NOMO-1 (cell line): Measurements from ENCODE around the gene RPS27A.
A peak's percentile ranks its signal among the peaks of the same experiment; 100 is the strongest.
"Not testable (repeated sequence)": the region's sequence is repeated elsewhere in the genome, so short reads cannot be mapped to it uniquely, and the experiment has no call there.

ENCODE experiments used
- DNase-seq, 2 experiments: peaks; one replicate each; lab custom pipeline; 2025; ENCODE audit not compliant: unreplicated experiment in 2 of 2; lab: John Stamatoyannopoulos, UW

Gene RPS27A

DNA sequence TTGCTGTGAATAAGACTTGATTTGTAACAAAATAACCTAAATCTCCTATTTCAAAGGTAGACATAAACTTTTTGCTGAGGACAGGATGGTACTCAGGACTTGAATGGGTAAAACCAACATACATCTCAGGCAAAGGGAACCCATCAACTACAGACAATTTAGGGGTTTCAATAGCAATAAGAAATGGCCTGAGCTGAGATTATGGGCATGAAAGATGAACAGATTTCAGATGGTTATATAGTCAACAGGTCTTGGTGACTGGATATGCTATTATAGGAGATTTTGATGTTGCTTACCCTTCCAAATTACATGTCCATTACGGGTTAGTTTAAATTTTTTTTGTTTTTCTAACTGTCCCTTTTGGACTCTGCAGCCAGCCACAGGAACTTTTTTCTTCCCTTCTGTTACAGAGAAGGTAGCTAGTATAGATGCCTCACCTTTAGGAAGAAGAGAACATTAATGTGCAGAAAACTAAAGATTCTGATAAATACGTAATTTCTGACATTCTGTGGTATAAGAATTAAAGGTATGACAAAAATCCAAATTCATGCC is 4.6 kb downstream of the RPS27A start:
- no peak for DNase-seq

GRCh38 chr2:55239656-55240222 is 7.3 kb downstream of the RPS27A start:
- DNase-seq = no peak

- DNase-seq = not testable (repeated sequence)
Observed at GRCh38 chr2:55241582-55241981, 9.1 kb downstream of the RPS27A start.

- no peak for DNase-seq
Observed at GRCh38 chr2:55242617-55243016, 10.1 kb downstream of the RPS27A start.

DNA sequence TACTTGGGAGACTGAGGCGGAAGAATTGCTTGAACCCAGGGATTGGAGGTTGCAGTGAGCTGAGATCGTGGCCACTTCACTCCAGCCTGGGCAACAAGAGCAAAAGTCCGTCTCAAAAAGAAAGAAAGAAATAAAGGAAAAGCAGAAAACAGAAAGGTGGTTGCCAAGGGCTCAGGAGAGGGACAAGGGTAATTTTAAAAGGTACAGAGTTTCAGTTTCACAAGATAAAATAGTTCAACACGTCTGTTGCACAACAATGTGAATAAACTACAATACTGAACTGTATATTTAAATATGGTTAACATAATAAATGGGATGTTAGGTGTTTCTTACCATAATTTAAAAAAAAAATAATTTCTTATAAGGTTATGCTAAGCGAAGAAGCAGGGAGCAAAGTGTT is 12.9 kb downstream of the RPS27A start:
- no peak for DNase-seq

GRCh38 chr2:55247025-55247424 is 14.5 kb downstream of the RPS27A start:
- DNase-seq = no peak

DNA sequence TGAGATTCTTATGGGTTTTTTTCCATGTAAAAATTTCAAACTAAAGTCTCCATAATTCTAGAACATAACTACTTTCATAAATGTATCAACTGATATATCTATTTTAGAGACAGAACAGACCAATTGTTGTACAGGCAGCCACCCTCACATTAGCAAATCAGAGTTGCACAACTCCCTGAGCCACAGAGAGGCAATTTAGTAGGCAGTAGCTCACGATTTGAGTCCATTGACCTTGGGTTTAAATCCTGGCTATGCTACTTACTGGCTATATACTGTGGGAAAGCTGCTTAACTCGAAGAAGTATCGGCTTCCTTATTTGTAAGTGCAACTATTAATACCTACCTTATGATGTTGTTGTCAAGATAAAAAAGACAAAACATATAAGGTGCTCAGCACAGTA is 20.3 kb downstream of the RPS27A start:
- DNase-seq = peak in 1 of 2 experiments; percentile 6

DNA sequence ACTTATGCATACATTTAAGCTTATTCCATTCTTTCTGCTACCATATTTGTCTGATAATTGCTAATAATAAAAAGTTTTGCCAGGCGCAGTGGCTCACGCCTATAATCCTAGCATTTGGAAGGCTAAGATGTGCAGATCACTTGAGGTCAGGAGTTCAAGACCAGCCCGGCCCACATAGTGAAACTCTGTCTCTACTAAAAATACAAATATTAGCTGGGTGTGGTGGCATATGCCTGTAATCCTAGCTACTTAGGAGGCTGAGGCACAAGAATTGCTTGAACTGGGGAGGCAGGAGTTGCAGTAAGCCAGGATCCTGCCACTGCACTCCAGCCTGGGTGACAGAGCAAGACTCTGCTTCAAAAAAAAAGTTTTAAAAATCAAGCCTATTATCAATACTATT is 27.1 kb downstream of the RPS27A start:
- DNase-seq = not testable (repeated sequence)

- no peak for DNase-seq
Observed at GRCh38 chr2:55268288-55268906, 35.9 kb downstream of the RPS27A start.

DNA sequence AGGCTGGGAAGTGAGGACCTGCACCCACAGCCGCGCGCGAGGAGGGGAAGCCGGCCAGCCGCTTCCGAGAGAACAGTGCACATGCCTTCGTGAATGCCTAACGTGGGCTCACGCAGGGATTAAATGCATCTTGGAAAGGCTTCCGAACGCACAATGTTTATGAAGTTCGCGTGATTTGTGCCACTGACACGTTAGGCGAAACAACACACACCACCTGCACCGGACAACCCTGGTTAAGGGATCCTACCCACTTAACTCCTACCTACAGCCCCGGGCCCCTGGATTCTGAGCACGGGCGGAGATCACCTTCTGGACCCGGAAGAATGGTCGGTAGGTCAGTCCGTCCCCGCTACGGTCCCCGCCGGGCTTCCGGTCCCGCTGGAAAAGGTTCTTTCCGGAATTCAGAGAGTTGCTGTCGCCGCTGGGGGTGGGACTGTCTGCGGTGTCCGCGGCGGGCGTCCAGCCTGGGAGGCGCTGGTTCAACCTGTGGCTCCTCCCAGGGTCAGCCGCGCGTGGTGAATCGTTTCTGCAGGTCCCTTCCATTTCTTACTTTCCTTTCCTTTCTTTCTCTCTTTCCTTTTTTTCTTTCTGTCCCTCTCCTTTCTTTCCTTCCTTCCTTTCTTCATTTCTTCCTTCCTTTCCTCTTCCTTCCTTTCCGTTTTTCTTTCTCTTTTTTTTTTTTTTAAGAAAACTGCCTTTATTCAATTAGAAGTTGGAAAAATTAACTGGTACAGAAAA is 36.6 kb downstream of the RPS27A start, which contains the start of gene MTIF2:
TSS of gene MTIF2 (minus strand) at position 325 of the 738 bp plus-strand sequence. CDS start 5,373 bp downstream, outside the sequence.
- DNase-seq = peak; percentile 93

- peak in 1 of 2 experiments; percentile 20 for DNase-seq
Observed at GRCh38 chr2:55269645-55269990, 37.1 kb downstream of the RPS27A start.

DNA sequence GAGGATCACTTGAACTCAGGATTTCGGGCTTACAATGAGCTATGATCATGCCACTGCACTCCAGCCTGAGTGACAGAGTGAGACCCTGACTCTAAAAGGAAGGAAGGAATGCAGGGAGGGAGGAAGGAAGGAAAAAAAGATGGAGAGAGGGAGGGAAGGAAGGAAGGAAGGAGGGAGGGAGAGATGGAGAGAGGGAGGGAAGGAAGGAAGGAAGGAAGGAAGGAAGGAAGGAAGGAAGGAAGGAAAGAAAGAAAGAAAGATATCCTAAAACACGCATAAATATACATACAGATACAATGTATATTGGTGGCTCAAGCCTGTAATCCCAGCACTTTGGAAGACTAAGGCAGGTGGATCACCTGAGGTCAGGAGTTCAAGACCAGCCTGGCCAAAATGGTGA is 41.9 kb downstream of the RPS27A start:
- not testable (repeated sequence) for DNase-seq

- DNase-seq = no peak
Observed at GRCh38 chr2:55277310-55277709, 44.8 kb downstream of the RPS27A start.

DNA sequence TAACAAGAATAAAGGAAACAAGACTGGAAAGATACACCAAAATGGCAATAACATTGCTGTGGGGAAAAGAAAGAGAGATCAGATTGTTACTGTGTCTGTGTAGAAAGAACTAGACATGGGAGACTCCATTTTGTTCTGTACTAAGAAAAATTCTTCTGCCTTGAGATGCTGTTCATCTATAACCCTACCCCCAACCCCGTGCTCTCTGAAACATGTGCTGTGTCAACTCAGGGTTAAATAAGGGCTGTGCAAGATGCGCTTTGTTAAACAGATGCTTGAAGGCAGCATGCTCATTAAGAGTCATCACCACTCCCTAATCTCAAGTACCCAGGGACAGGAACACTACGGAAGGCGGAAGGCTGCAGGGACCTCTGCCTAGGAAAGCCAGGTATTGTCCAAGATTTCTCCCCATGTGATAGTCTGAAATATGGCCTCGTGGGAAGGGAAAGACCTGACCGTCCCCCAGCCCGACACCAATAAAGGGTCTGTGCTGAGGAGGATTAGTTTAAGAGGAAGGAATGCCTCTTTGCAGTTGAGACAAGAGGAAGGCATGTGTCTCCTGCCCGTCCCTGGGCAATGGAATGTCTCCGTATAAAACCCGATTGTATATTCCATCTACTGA is 46.8 kb downstream of the RPS27A start:
- not testable (repeated sequence) for DNase-seq

DNA sequence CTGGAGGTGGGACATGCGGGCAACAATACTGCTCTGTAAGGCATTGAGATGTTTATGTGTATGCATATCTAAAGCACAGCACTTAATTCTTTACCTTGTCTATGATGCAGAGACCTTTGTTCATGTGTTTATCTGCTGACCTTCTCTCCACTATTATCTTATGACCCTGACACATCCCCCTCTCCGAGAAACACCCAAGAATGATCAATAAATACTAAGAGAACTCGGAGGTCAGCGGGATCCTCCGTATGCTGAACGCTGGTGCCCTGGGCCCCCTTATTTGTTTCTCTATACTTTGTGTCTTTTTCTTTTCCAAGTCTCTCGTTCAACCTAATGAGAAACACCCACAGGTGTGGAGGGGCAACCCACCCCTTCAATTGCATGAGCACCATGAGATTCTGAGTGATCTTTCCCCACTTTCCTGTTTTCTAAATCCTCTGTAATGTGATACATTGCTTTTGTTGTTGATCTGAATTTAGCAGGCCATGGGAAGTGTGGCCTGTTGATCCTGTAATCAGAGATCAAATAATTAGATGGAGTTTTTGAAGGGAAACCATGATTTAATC is 47.5 kb downstream of the RPS27A start:
- DNase-seq = not testable (repeated sequence)

- not testable (repeated sequence) for DNase-seq
Observed at GRCh38 chr2:55280851-55281546, 48.5 kb downstream of the RPS27A start.

- DNase-seq = peak; percentile 83 to 87
Observed at GRCh38 chr2:55282110-55282917, 49.8 kb downstream of the RPS27A start.

DNA sequence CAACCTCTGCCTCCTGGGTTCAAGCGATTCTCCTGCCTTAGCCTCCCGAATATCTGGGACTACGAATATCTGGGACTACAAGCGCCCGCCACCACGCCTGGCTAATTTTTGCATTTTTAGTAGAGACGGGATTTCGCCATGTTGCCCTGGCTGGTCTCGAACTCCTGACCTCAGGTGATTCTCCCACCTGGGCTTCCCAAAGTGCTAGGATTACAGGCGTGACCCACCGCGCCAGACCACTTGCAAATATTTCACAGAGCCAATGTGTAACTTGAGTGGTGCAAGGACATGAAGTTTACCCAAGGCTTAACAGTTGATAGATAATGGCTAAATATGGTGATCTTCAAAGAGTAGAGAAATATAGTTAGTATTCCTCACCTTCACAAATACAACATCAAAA is 50.6 kb downstream of the RPS27A start:
- no peak for DNase-seq
